SKM-1 (cell line): Measurements from ENCODE around the gene NEO1.

Experiments used
- DNase-seq: peaks from one replicate; lab custom pipeline; 2025; ENCODE audit not compliant: unreplicated experiment; lab: John Stamatoyannopoulos, UW

NEO1 gene

GRCh38 chr15:73051807-73052652 lies at the start of gene NEO1:
Gene NEO1 (plus strand): TSS chr15:73052463. CDS start chr15:73052676, 213 bp downstream.
- no peak for DNase-seq

- no peak for DNase-seq
Measured at GRCh38 chr15:73004462-73004861, 47.8 kb upstream of the NEO1 start.

DNA sequence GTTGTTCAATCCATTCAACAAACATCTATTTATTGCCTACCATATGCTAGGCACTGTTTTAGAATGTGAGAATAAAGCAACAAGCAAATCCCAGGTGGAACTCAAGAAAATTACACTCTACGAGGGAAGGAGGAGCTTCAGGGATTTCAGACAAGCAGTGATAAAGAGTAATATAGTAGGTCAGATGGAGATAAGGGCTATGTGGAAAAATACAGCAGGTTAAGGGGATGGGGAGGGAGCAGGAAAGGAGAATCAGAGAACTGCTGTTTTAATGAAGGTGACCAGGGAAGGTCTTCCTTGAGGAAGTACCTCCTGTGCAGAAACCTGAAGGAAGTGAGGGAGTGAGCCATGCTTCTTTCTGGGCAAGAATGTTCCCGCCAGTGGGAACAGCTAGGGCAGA lies 47.2 kb upstream of the NEO1 start:
- DNase-seq: no peak

- no peak for DNase-seq
Measured at GRCh38 chr15:73005446-73005845, 46.8 kb upstream of the NEO1 start.

GRCh38 chr15:73006523-73006922 lies 45.7 kb upstream of the NEO1 start:
- DNase-seq: no peak

GRCh38 chr15:73009066-73010056 lies 42.9 kb upstream of the NEO1 start:
- DNase-seq: no peak

GRCh38 chr15:73010154-73011152 lies 41.8 kb upstream of the NEO1 start:
- DNase-seq: no peak

GRCh38 chr15:73014904-73015303 lies 37.4 kb upstream of the NEO1 start:
- DNase-seq: no peak

DNA sequence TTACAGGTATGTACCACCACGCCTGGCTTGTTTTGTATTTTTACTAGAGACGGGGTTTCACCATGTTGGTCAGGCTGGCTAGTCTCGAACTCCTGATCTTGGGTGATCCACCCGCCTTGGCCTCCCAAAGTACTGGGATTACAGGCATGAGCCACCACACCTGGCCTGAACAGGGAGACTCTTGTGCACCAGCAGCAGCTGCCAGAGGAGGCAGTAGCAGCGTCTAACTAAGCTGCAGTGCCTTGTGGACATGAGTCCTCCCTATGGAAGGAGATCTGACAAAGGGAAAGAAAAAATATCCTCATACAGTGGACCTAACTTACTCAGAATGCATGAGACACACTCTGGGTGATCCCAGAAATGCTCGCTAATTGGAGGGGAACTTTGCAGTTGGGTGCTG lies 36.8 kb upstream of the NEO1 start:
- DNase-seq: no peak

GRCh38 chr15:73017987-73018386 lies 34.3 kb upstream of the NEO1 start:
- DNase-seq: no peak

DNA sequence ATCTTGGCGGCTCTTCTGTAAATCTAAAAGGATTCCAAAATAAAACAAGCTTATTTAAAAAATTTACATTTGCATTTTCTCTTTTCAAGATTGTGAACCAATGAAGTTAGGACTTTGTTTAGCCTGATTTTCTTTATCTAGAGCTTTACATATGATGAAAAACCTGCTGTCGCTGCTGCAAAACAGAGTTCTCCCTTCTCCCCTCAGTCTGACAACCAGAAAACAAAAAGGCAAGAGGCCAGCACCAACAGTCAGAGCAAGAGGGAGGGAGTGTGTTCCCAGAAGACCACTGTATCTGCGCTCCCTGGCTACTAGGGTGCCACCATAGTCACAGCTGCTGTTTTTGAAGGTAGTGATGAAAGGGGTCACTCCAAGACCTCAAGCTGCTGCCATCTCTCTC lies 33.1 kb upstream of the NEO1 start:
- DNase-seq: no peak

GRCh38 chr15:73019601-73020146 lies 32.6 kb upstream of the NEO1 start:
- no peak for DNase-seq

- DNase-seq: no peak
Measured at GRCh38 chr15:73021139-73021621, 31.1 kb upstream of the NEO1 start.

DNA sequence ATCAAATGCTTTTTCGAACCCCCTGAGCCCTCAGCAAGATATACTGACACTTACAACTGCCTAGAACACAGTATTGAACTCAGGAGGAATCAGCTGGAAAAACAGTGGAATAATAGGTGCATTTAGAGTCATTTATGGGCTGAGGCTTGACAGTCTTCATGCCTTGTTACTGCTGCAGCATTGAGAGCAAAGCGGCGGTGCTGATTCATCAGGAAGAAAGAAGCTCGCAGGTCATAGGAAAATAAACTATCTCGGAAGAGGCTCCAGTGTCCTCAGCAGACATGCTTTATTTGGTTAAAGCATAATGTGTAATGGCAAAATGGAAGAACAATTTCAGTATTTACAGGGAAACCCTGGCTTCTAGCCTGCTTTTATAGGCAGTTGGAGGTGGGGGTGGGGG lies 30.1 kb upstream of the NEO1 start:
- DNase-seq: no peak

GRCh38 chr15:73023071-73023470 lies 29.2 kb upstream of the NEO1 start:
- DNase-seq: no peak

GRCh38 chr15:73024168-73024567 lies 28.1 kb upstream of the NEO1 start:
- no peak for DNase-seq

GRCh38 chr15:73026511-73027054 lies 25.7 kb upstream of the NEO1 start:
- DNase-seq: no peak

GRCh38 chr15:73028031-73028430 lies 24.2 kb upstream of the NEO1 start:
- no peak for DNase-seq

- DNase-seq: no peak
Measured at GRCh38 chr15:73028831-73029451, 23.3 kb upstream of the NEO1 start.
